Measurements from ENCODE around the gene RBMS3.

Gene RBMS3

GRCh38 chr3:29922992-29923746 is 642.3 kb downstream of the RBMS3 start:
- DNase-seq, result no peak

- no peak for DNase-seq
Measured at GRCh38 chr3:29924783-29925561, 644.1 kb downstream of the RBMS3 start.

- no peak for DNase-seq
Measured at GRCh38 chr3:29926378-29926777, 645.5 kb downstream of the RBMS3 start.

DNA sequence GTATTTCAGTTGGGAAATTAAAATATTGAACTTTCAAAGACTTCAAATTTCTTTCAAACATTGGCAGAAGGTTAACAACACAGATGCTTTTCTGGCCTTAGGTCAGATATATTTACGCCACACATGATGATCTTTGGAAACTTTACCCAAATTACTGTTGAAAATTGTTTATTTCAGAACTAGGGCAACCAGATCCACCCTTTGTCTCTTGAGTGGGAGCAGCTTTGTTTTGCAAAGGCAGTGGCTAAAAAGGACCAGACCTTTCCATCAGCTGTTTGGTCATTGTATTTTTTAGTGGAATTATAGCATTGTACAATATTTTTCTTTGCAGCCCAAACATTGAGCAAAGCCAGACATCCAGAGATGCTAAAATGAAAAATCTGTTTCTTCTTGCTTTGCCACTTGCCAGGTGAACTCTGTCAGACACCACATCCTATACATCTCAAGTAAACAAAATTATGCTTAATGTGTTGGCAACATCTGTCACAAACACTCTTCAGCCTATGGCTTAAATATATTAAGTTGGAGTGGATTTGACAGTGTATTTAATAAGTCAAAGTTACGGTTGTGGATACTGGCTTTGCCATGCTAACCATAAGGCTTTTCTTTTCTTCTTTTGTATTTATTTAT is 651.9 kb downstream of the RBMS3 start:
- no peak for DNase-seq

GRCh38 chr3:29933802-29934490 is 653.1 kb downstream of the RBMS3 start:
- no peak for DNase-seq

DNA sequence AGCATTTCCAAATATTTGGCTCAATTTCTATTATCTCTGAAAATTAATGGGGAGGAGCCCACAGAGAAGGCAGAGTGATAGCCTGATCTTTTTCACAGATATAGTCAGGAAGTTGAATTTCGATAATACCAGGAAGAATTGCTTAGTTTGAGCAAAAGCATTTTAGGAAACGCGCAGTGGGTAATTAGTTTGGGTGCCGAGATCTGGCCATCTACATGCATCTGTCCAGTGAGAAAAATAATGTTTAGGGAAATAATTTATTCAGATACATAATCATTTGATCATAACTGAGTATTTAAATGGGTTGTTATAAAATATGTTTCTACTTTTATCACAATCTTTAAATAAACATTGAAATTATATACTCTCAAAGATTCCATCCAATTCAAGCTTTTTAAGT is 653.9 kb downstream of the RBMS3 start:
- DNase-seq, result no peak

- DNase-seq, result no peak
Measured at GRCh38 chr3:29936054-29936453, 655.2 kb downstream of the RBMS3 start.

- DNase-seq, result no peak
Measured at GRCh38 chr3:29936766-29937165, 655.9 kb downstream of the RBMS3 start.

DNA sequence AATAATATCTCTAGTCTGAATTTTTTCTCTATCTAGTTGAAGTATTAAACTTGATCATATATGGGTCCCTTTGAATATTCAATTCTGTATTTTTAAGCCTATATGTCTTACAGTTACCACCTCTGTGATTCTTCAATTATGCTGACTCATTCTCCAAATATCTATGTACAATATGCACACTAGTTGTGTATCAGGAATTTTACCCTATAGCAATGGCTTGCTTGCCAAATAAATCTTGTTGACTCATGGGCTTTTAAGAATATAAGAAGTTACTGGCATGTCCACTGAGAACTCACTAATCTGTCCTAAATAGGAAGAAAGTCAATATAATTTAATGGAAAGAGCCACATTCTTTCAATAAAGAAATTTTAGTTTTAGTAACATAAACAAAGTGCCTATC is 656.3 kb downstream of the RBMS3 start:
- DNase-seq, result no peak

DNA sequence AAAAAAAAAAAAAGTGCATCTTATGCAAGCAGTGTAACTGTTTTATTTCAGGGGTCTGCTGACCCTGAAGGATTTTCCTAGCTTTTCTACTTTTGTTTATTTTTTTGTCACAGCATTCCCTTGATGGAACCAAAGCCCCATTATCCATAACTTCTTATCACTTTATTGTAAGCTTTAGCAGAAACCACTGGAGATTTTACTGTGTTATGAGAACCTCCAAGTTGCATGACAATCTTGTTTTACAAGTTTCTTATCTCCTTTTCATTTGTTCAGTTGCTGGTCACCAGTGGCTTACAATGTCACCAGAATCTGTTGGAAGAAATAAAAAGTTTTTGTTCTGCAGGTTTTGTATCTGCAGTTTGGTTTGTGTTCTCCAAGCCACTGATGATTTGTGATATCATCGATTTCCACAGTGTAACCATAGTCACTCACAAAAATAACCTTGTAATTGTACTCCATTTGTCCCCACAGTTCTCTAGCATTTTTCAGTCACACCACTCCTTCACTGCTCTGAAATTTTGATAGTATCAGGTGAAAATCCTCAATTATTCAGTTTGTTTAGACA is 660.0 kb downstream of the RBMS3 start:
- no peak for DNase-seq

GRCh38 chr3:29942297-29942696 is 661.4 kb downstream of the RBMS3 start:
- no peak for DNase-seq

DNA sequence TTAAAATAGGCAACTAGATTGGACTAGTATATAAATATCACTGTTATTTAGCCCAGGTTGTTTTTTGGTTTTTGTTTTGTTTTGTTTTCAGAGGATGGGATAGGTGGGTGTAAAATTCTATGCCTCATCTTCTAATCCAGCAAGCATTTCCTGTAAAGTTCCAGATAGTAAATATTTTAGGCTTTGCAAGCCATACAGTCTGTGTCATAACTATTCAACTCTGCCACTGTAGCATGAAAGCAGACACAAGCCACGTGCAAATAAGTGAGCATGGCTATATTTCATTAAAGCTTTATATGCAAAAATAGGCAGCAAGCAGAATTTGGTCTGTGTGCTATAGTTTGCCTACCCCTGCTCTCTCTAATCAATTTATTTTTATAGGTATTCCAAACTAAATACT is 668.3 kb downstream of the RBMS3 start:
- DNase-seq, result no peak

- DNase-seq, result no peak
Measured at GRCh38 chr3:29949940-29950616, 669.2 kb downstream of the RBMS3 start.

DNA sequence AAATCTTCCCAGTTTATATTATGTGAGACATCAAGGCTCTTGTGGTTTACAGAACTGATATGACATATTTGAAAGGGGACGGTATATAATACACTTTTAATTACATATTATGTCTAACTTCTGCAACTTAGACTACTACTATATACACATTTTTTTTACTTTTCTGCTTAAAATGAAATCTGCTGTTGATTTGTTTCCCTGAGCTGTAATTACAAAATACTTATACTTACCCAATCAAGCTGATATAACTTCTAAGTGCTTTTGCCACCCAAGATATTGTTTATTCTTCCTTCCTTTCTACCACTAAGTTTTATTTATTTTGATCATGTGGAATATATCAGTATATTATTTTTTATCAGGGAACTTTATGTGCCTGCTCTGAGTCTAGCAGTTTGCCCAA is 671.6 kb downstream of the RBMS3 start:
- DNase-seq, result no peak

- no peak for DNase-seq
Measured at GRCh38 chr3:29955413-29955812, 674.5 kb downstream of the RBMS3 start.

GRCh38 chr3:29958816-29959215 is 677.9 kb downstream of the RBMS3 start:
- no peak for DNase-seq

DNA sequence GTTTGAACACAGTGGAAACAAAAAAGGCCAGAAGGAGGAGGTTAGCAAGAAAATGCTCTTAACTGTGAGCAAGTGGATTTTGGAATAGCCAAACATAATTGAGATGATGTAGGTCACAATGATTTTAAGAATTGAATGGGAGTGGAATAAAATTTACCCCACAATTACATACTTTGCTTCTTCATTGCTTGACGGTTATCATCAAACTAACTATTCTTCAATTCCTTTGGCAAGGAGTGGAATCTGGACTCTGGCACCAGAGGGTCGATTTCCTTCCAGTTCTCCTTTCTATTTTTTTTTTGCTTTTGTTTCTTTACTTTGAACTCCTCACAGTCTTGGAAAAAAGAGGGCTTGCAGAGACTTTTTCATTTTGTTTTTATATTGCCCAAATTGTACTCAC is 691.0 kb downstream of the RBMS3 start:
- no peak for DNase-seq

- no peak for DNase-seq
Measured at GRCh38 chr3:29972320-29972993, 691.6 kb downstream of the RBMS3 start.

- no peak for DNase-seq
Measured at GRCh38 chr3:29973763-29974162, 692.9 kb downstream of the RBMS3 start.

DNA sequence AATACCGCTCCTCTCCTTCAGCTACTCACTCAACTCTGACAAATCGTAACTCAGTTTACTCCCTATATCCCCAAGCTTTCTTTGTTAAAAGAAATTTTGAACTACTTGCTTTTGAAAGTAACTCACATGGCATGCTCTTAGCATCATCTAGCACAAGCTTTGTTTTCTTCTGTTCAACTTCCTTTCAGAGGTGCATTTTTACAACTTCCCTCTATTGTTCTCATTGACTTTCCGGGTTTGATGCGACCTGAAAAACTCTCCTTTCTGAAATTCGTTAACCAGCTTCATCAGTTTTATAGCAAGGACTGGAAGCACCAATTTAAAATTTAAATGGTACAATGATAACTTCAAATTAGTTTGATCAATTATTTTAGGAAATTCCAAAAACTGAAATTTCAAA is 696.0 kb downstream of the RBMS3 start:
- DNase-seq, result no peak

- no peak for DNase-seq
Measured at GRCh38 chr3:29977360-29977759, 696.5 kb downstream of the RBMS3 start.

GRCh38 chr3:29978036-29978435 is 697.2 kb downstream of the RBMS3 start:
- no peak for DNase-seq
